ENCODE results near the gene LPCAT1. TPM values are rescaled to one million over a fixed set of nuclear protein-coding genes. Genes with fewer than 3 reads are reported as not detected.
"Not testable (repeated sequence)": the region's sequence is repeated elsewhere in the genome, so short reads cannot be mapped to it uniquely, and the experiment has no call there.

LPCAT1 gene
- total RNA-seq, 1 experiment from 2014 or later, result 59.8 TPM

- ChIA-PET CTCF (no interaction called here), POLR2A (interaction anchor here (0.6 kb wide), 1 partner anchor 98 kb away, joined by 3 read pairs; no protein-coding TSS in a partner anchor)
- Histone ChIP-seq H3K27ac (ENCODE audit: low read length) (no peak overlapping the region), H3K36me3 (ENCODE audit: control insufficient read depth, insufficient read depth, low read length) (no peaks in the 10 kb centered on the region), H3K9me3 (ENCODE audit: control insufficient read depth, insufficient read depth, low read depth, low read length) (peaks cover 12% of the 10 kb centered on the region; the same call in 1 of the 2 replicates), H3K4me1 (ENCODE audit: control insufficient read depth, insufficient read depth, low read length) (no peaks in the 10 kb centered on the region), H3K27me3 (ENCODE audit: control insufficient read depth, insufficient read depth, low read length) (no peaks in the 10 kb centered on the region), H3K4me3 (ENCODE audit: low read depth in 2 of 2, low read length in 2 of 2) (no peak overlapping the region)
- in situ Hi-C loops (cut with HindIII; ENCODE audit: low pct_unique_long_range_greater_than_20kb, low sequenced_read_pairs) (no loop called here), intact Hi-C loops (cut with micrococcal nuclease; ENCODE audit: unreplicated experiment) (no loop called here)
- no TSS peak for BruUV-seq (replicated peaks)
- TF ChIP-seq SIN3A (IDR thresholded peaks at IDR 0.05; ENCODE audit: borderline replicate concordance, insufficient read depth, low read depth, low read length) (no peak), CTCF (IDR thresholded peaks at IDR 0.05) (no peak), TCF7L2 (IDR thresholded peaks at IDR 0.05; ENCODE audit: low read depth, low read length) (no peak), POLR2AphosphoS5 (IDR thresholded peaks at IDR 0.05; ENCODE audit: low read depth, low read length) (no peak)
- TF ChIP-seq, protein P1, sequence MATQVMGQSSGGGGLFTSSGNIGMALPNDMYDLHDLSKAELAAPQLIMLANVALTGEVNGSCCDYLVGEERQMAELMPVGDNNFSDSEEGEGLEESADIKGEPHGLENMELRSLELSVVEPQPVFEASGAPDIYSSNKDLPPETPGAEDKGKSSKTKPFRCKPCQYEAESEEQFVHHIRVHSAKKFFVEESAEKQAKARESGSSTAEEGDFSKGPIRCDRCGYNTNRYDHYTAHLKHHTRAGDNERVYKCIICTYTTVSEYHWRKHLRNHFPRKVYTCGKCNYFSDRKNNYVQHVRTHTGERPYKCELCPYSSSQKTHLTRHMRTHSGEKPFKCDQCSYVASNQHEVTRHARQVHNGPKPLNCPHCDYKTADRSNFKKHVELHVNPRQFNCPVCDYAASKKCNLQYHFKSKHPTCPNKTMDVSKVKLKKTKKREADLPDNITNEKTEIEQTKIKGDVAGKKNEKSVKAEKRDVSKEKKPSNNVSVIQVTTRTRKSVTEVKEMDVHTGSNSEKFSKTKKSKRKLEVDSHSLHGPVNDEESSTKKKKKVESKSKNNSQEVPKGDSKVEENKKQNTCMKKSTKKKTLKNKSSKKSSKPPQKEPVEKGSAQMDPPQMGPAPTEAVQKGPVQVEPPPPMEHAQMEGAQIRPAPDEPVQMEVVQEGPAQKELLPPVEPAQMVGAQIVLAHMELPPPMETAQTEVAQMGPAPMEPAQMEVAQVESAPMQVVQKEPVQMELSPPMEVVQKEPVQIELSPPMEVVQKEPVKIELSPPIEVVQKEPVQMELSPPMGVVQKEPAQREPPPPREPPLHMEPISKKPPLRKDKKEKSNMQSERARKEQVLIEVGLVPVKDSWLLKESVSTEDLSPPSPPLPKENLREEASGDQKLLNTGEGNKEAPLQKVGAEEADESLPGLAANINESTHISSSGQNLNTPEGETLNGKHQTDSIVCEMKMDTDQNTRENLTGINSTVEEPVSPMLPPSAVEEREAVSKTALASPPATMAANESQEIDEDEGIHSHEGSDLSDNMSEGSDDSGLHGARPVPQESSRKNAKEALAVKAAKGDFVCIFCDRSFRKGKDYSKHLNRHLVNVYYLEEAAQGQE (IDR thresholded peaks at IDR 0.05; ENCODE audit: insufficient read depth in 1 of 2, low read depth in 2 of 2, low read length in 1 of 2), result no peak
- DNase-seq (ENCODE audit: low read depth, low spot score) (no peak), ATAC-seq (peak; percentile 43)
Measured at GRCh38 chr5:1423901-1424603, 99.7 kb downstream of the LPCAT1 start.

GRCh38 chr5:1422522-1422921 is 101.2 kb downstream of the LPCAT1 start:
- H3K4me1 ChIP-seq (ENCODE audit: control insufficient read depth, insufficient read depth, low read length); H3K27ac ChIP-seq (ENCODE audit: low read length); intact Hi-C loops (cut with micrococcal nuclease; ENCODE audit: unreplicated experiment); POLR2A ChIA-PET; in situ Hi-C loops (cut with HindIII; ENCODE audit: low pct_unique_long_range_greater_than_20kb, low sequenced_read_pairs); BruUV-seq (replicated peaks); CTCF ChIA-PET; H3K9me3 ChIP-seq (ENCODE audit: control insufficient read depth, insufficient read depth, low read depth, low read length); H3K27me3 ChIP-seq (ENCODE audit: control insufficient read depth, insufficient read depth, low read length); ATAC-seq; DNase-seq (ENCODE audit: low read depth, low spot score); H3K4me3 ChIP-seq (ENCODE audit: low read depth in 2 of 2, low read length in 2 of 2); H3K36me3 ChIP-seq (ENCODE audit: control insufficient read depth, insufficient read depth, low read length): not testable (repeated sequence)

DNA sequence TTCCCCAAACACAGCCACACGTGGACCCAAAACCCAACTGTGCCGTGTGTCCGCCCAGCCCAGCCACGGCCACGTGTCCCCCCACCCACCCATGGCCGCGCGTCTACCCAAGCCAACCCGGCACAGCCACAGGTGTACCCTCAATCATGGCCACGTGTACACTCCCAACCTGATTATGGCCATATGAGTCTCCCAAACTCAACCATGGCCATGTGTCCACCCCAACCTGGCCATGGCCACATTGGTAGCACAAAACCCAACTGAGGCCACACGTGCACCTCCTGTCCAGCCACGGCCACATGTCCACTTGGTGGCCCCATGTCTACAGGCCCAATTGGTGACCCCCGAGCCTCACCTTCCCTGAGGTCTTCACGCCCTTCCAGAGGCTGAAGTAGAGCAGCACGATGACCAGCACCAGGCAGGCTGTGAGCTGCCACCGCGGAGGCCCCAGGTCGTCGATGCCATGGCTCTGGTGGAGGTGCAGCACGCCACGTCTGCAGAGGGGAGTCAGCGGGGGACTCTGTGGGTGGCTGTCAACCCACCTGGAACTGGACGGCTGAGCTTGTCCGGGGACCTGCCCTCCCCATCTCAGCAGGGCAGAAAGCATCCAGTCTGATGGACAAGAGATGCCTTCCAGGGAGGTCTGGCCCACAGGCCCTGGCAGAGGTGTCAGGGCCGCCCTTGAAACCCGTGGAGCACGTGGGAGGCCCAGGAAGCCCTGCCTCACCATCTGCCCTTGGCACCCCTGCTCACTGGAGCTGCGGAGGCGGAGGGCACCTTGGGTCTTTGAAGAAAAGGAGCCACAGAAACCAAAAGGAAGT is 102.0 kb downstream of the LPCAT1 start:
- Histone ChIP-seq H3K4me3 (ENCODE audit: low read depth in 2 of 2, low read length in 2 of 2) (no peak overlapping the region), H3K27me3 (ENCODE audit: control insufficient read depth, insufficient read depth, low read length) (no peaks in the 10 kb centered on the region), H3K4me1 (ENCODE audit: control insufficient read depth, insufficient read depth, low read length) (no peaks in the 10 kb centered on the region), H3K27ac (ENCODE audit: low read length) (no peak overlapping the region), H3K36me3 (ENCODE audit: control insufficient read depth, insufficient read depth, low read length) (no peaks in the 10 kb centered on the region), H3K9me3 (ENCODE audit: control insufficient read depth, insufficient read depth, low read depth, low read length) (no peaks in the 10 kb centered on the region)
- DNase-seq (ENCODE audit: low read depth, low spot score) (no peak), ATAC-seq (no peak)
- in situ Hi-C loops (cut with HindIII; ENCODE audit: low pct_unique_long_range_greater_than_20kb, low sequenced_read_pairs) (no loop called here), intact Hi-C loops (cut with micrococcal nuclease; ENCODE audit: unreplicated experiment) (no loop called here)
- no TSS peak for BruUV-seq (replicated peaks)
- ChIA-PET CTCF (no interaction called here), POLR2A (no interaction called here)
- TF ChIP-seq TCF7L2 (IDR thresholded peaks at IDR 0.05; ENCODE audit: low read depth, low read length), result no peak
- TF ChIP-seq SIN3A (IDR thresholded peaks at IDR 0.05; ENCODE audit: borderline replicate concordance, insufficient read depth, low read depth, low read length), result no peak
- TF ChIP-seq CTCF (IDR thresholded peaks at IDR 0.05), result no peak

Measured in Panc1 (cell line).